H1 (cell line): Measurements from ENCODE around the gene L3MBTL2. TPM values are rescaled to one million over a fixed set of nuclear protein-coding genes. Genes with fewer than 3 reads are reported as not detected.

Experiments
- CTCF ChIA-PET: fragments of 300-600 bp; sonication (Branson Sonifier 250); formaldehyde crosslinking; loops from one replicate; lab custom pipeline; 2021; ENCODE audit not compliant: partially characterized antibody; lab: Charles Lee
- POLR2A ChIA-PET: fragments of 300-600 bp; sonication (Branson Sonifier 250); formaldehyde crosslinking; loops from one replicate; lab custom pipeline; 2021; ENCODE audit warnings: inconsistent platforms; ENCODE audit not compliant: partially characterized antibody; lab: Charles Lee
- DNase-seq, 2 experiments: peaks; one replicate each; pipeline versions ENCODE4 v3.0.0 to v3.0.0-alpha.2; 2010 to 2022; ENCODE audit warnings: low spot score in 2 of 2, low read depth in 1 of 2, mixed read lengths in 1 of 2
- FAIRE-seq: peaks from 2 replicates; lab custom pipeline; 2011; peaks lifted over from hg19 to GRCh38; lab: Jason Lieb, UNC
- H2AFZ ChIP-seq: 2 replicates; pipeline ENCODE4 v1.8.1; 2012; ENCODE audit warnings: low read length, inconsistent platforms
- H2AK5ac ChIP-seq: 2 replicates; pipeline ENCODE4 v1.6.1; 2013; ENCODE audit warnings: low read depth, low read length
- H2BK120ac ChIP-seq: replicated peaks from 2 replicates; pipeline ENCODE3; 2013; ENCODE audit warnings: low read depth, low read length, inconsistent platforms
- H2BK12ac ChIP-seq: 2 replicates; pipeline ENCODE4 v1.6.1; 2013; ENCODE audit warnings: low read depth, low read length
- H2BK15ac ChIP-seq: 2 replicates; pipeline ENCODE4 v1.6.1; 2013; ENCODE audit warnings: low read length
- H2BK20ac ChIP-seq: 2 replicates; pipeline ENCODE4 v1.6.1; 2013; ENCODE audit warnings: low read length
- H2BK5ac ChIP-seq: 2 replicates; pipeline ENCODE4 v1.6.1; 2013; ENCODE audit warnings: low read depth, low read length
- H3K14ac ChIP-seq: 2 replicates; pipeline ENCODE4 v1.6.1; 2013; ENCODE audit warnings: inconsistent platforms; ENCODE audit not compliant: insufficient read length
- H3K18ac ChIP-seq: 2 replicates; pipeline ENCODE4 v1.6.1; 2013; ENCODE audit warnings: low read length; ENCODE audit errors: extremely low read depth
- H3K23ac ChIP-seq: 2 replicates; pipeline ENCODE4 v1.6.1; 2013; ENCODE audit warnings: inconsistent platforms; ENCODE audit not compliant: insufficient read length
- H3K23me2 ChIP-seq: 2 replicates; pipeline ENCODE4 v1.6.1; 2013; ENCODE audit warnings: low read depth, low read length
- H3K27ac ChIP-seq: 2 replicates; pipeline ENCODE4 v1.6.1; 2011; ENCODE audit warnings: low read depth, low read length, inconsistent platforms
- H3K27me3 ChIP-seq, 4 experiments: replicated peaks in 1 of 4; 1 replicate in 1 of 4; 2 replicates in 3 of 4; pipeline versions ENCODE4 v1.6.1 to v1.8.1; 2011 to 2013; ENCODE audit warnings: low read length in 3 of 4, mild to moderate bottlenecking in 3 of 4, inconsistent platforms in 2 of 4, mixed read lengths in 2 of 4, moderate library complexity in 1 of 4; ENCODE audit not compliant: control insufficient read depth in 3 of 4, insufficient read depth in 3 of 4; ENCODE audit errors: extremely low read depth in 1 of 4
- H3K36me3 ChIP-seq, 4 experiments: 2 replicates each; pipeline versions ENCODE4 v1.6.1 to v1.8.1; 2011 to 2013; ENCODE audit warnings: mild to moderate bottlenecking in 4 of 4, low read length in 3 of 4, moderate library complexity in 2 of 4, control low read depth in 1 of 4, inconsistent platforms in 1 of 4; ENCODE audit not compliant: insufficient read depth in 4 of 4, control insufficient read depth in 2 of 4
- H3K4ac ChIP-seq: replicated peaks from 2 replicates; pipeline ENCODE3; 2013; ENCODE audit warnings: low read length, low read depth, mixed read lengths, inconsistent platforms; ENCODE audit not compliant: insufficient read length
- H3K4me1 ChIP-seq, 4 experiments: replicated peaks in 1 of 4; 1 replicate in 1 of 4; 2 replicates in 3 of 4; pipeline versions ENCODE4 v1.6.1 to v1.8.1; 2011 to 2013; ENCODE audit warnings: low read length in 3 of 4, inconsistent platforms in 2 of 4, mixed read lengths in 1 of 4; ENCODE audit not compliant: insufficient read depth in 4 of 4, control insufficient read depth in 3 of 4
- H3K4me2 ChIP-seq, 2 experiments: 2 replicates each; pipeline versions ENCODE4 v1.6.1 to v1.8.1; 2011 to 2013; ENCODE audit warnings: low read depth in 2 of 2, low read length in 2 of 2, control low read depth in 1 of 2, inconsistent platforms in 1 of 2, mild to moderate bottlenecking in 1 of 2; ENCODE audit not compliant: insufficient read depth in 1 of 2
- H3K4me3 ChIP-seq, 4 experiments: fragments of 200-600, 300-600 bp in 1 of 4; sonication (generic), shearing (Covaris generic), sonication (Bioruptor Twin) in 1 of 4; 2 replicates each; pipeline versions ENCODE4 v1.5.1 to v1.8.1; 2011 to 2016; ENCODE audit warnings: low read length in 4 of 4, low read depth in 3 of 4, control low read depth in 2 of 4, inconsistent platforms in 2 of 4, mild to moderate bottlenecking in 2 of 4, mixed read lengths in 1 of 4, moderate library complexity in 1 of 4; ENCODE audit not compliant: insufficient read depth in 2 of 4; ENCODE audit errors: extremely low read depth in 1 of 4
- H3K56ac ChIP-seq: replicated peaks from 2 replicates; pipeline ENCODE3; 2013; ENCODE audit warnings: low read depth, mild to moderate bottlenecking, mixed read lengths, low read length, inconsistent platforms; ENCODE audit not compliant: insufficient read length
- H3K79me1 ChIP-seq: 2 replicates; pipeline ENCODE4 v1.6.1; 2013; ENCODE audit warnings: low read depth, low read length, control low read depth
- H3K79me2 ChIP-seq, 2 experiments: 2 replicates each; pipeline versions ENCODE4 v1.6.1 to v1.8.1; 2012 to 2013; ENCODE audit warnings: low read length in 2 of 2, mild to moderate bottlenecking in 2 of 2, inconsistent platforms in 1 of 2; ENCODE audit not compliant: insufficient read depth in 2 of 2, control insufficient read depth in 1 of 2
- H3K9ac ChIP-seq, 4 experiments: replicated peaks in 1 of 4; 1 replicate in 1 of 4; 2 replicates in 3 of 4; pipeline versions ENCODE4 v1.6.1 to v1.8.1; 2011 to 2013; ENCODE audit warnings: low read depth in 3 of 4, low read length in 3 of 4, control low read depth in 2 of 4, mild to moderate bottlenecking in 2 of 4, moderate library complexity in 2 of 4, inconsistent platforms in 1 of 4; ENCODE audit errors: extremely low read depth in 1 of 4
- H3K9me3 ChIP-seq, 2 experiments: 2 replicates each; pipeline versions ENCODE4 v1.6.1 to v1.8.1; 2012 to 2013; ENCODE audit warnings: mild to moderate bottlenecking in 2 of 2, moderate library complexity in 2 of 2, control low read depth in 1 of 2, inconsistent platforms in 1 of 2, low read depth in 1 of 2, low read length in 1 of 2, mixed read lengths in 1 of 2; ENCODE audit not compliant: insufficient read depth in 2 of 2
- H4K20me1 ChIP-seq, 2 experiments: replicated peaks in 1 of 2; 2 replicates each; pipeline versions ENCODE3 to v1.8.1; 2011 to 2013; ENCODE audit warnings: inconsistent platforms in 2 of 2, low read length in 2 of 2, mild to moderate bottlenecking in 1 of 2; ENCODE audit not compliant: insufficient read depth in 2 of 2, control insufficient read depth in 1 of 2
- H4K5ac ChIP-seq: 2 replicates; pipeline ENCODE4 v1.6.1; 2013; ENCODE audit warnings: low read length, low read depth, mixed read lengths, inconsistent platforms; ENCODE audit not compliant: insufficient read length
- H4K8ac ChIP-seq: 2 replicates; pipeline ENCODE4 v1.8.0; 2013; ENCODE audit warnings: mild to moderate bottlenecking, moderate library complexity, low read length, inconsistent platforms; ENCODE audit not compliant: insufficient read depth; ENCODE audit errors: extremely low read depth
- H4K91ac ChIP-seq: replicated peaks from 2 replicates; pipeline ENCODE3; 2013; ENCODE audit warnings: low read length, mixed read lengths, inconsistent platforms; ENCODE audit not compliant: insufficient read length
- ASH2L ChIP-seq: fragments of 200-600, 300-600 bp; sonication (generic); IDR thresholded peaks from one replicate; pipeline ENCODE4 v1.7.1; 2017; ENCODE audit warnings: low read length
- CEBPB ChIP-seq: IDR thresholded peaks from 2 replicates; pipeline ENCODE4 v1.6.1; 2012; ENCODE audit warnings: low read depth, low read length
- EZH2 ChIP-seq: fragments of 200-600 bp; sonication (generic); IDR thresholded peaks from 2 replicates; pipeline ENCODE4 v1.7.1; 2012; ENCODE audit warnings: low read depth, mild to moderate bottlenecking, moderate library complexity, low read length, inconsistent platforms; ENCODE audit not compliant: severe bottlenecking
- POLR2AphosphoS5 ChIP-seq: IDR thresholded peaks from 2 replicates; pipeline ENCODE4 v1.6.1; 2011; ENCODE audit warnings: low read depth, low read length
- POU5F1 ChIP-seq: IDR thresholded peaks from 2 replicates; pipeline ENCODE4 v1.6.1; 2011; ENCODE audit warnings: low read depth, mild to moderate bottlenecking, low read length, moderate library complexity
- SRF ChIP-seq: IDR thresholded peaks from 2 replicates; pipeline ENCODE4 v1.6.1; 2011; ENCODE audit warnings: mild to moderate bottlenecking, low read depth, low read length, moderate library complexity
- whole genome bisulfite sequencing, 2 experiments: shearing (Covaris generic) in 1 of 2; methylation state at CpG; one replicate each; pipeline versions ENCODE4 v1.1.6 to v1.1.7; 2013 to 2015; ENCODE audit warnings: low lambda C conversion rate in 2 of 2, mixed read lengths in 2 of 2, inconsistent platforms in 1 of 2, low coverage in 1 of 2, missing lambda C conversion rate in 1 of 2; ENCODE audit not compliant: insufficient replicate concordance in 2 of 2, insufficient coverage in 1 of 2, insufficient read length in 1 of 2; ENCODE audit errors: extremely low coverage in 1 of 2, missing lambda C conversion rate in 1 of 2; 5-methylcytosine and 5-hydroxymethylcytosine counted together
- polyA plus RNA-seq, 7 experiments: library from polyadenylated mRNA; depleted of rRNA in 3 of 7; stranded (reverse) in 5 of 7; unstranded in 2 of 7; fragments of >200 nt in 5 of 7; fragments of 200-250 nt in 2 of 7; gene quantifications; 1 replicate in 5 of 7; 2 replicates in 1 of 7; 4 replicates in 1 of 7; pipeline versions ENCODE4 v1.2.1 to v1.2.3, GENCODE V29; 2011 to 2013; ENCODE audit warnings: missing spikeins in 2 of 7, mixed read lengths in 2 of 7
- total RNA-seq: library from RNA; stranded (reverse); fragmentation: NEBNext Ultra II Directional; extraction: Animal tissue kit (Norgen Biotek cat#: 25700); gene quantifications from 2 replicates; pipeline ENCODE4 v1.2.1, GENCODE V29; 2021

Gene L3MBTL2
- total and polyA plus RNA-seq, 2 of the 8 experiments (the other 6 are each of a cell fraction or from before 2014, with no cell fraction given), result 23.9 to 24.9 TPM

DNA sequence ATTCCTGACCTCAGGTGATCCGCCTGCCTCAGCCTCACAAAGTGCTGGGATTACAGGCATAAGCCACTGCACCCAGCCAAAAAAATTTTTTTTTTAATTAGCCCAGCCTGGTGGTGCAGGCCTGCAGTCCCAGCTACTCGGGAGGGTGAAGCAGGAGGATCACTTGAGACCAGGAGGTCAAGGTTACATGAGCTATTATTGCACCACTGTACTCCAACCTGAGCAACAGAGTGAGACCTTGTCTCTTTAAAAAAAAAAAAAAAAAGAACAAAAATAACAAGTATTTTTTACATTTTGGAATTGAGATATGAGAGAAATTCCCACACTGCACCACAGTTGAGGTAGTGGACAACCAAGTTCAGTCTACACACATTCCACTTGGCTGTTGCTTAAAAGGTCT lies 13.6 kb upstream of the L3MBTL2 start:
- POLR2A ChIA-PET, result interaction anchor here (1.1 to 6.4 kb wide), 3 partner anchors 10 to 46 kb away, joined by 3 to 30 read pairs (median 5); no protein-coding TSS in a partner anchor
- no peak for TF ChIP-seq POU5F1
- TF ChIP-seq POLR2AphosphoS5, result no peak
- no peak for TF ChIP-seq SRF
- TF ChIP-seq CEBPB, result no peak
- TF ChIP-seq ASH2L, result no peak
- no peak for TF ChIP-seq EZH2
- H2BK15ac ChIP-seq, result no peak overlapping the region
- no peak overlapping the region for H4K5ac ChIP-seq
- H2AK5ac ChIP-seq, result no peak overlapping the region
- no peak overlapping the region for H2BK120ac ChIP-seq
- 79% methylated on average over 2 of the region's 2 CpGs; no CpG with 5 or more reads in 1 of the 2 experiments for WGBS, 2 experiments
- no peaks in the 10 kb centered on the region for H4K20me1 ChIP-seq
- no peak overlapping the region for H3K27ac ChIP-seq
- CTCF ChIA-PET, result interaction anchor here (1.4 to 3.4 kb wide), 5 partner anchors 9 to 46 kb away, joined by 4 to 17 read pairs (median 10); no protein-coding TSS in a partner anchor
- H3K27me3 ChIP-seq, result peaks cover 0 to 1% (median under 1%) of the 10 kb centered on the region in 4 experiments; a peak in 6 of 7 replicates
- no peak overlapping the region for H3K18ac ChIP-seq
- no peaks in the 10 kb centered on the region; a peak in 1 of 8 replicates for H3K36me3 ChIP-seq
- H3K9me3 ChIP-seq, result no peaks in the 10 kb centered on the region
- no peak overlapping the region for H3K14ac ChIP-seq
- no peak overlapping the region for H3K4me2 ChIP-seq
- H3K4ac ChIP-seq, result no peak overlapping the region
- FAIRE-seq (no peak), DNase-seq (no peak)
- no peaks in the 10 kb centered on the region for H3K4me1 ChIP-seq
- no peak overlapping the region for H2BK12ac ChIP-seq
- H3K79me2 ChIP-seq, result no peaks in the 10 kb centered on the region
- no peak overlapping the region for H2BK20ac ChIP-seq
- no peak overlapping the region for H3K9ac ChIP-seq
- no peak overlapping the region for H4K8ac ChIP-seq
- no peak overlapping the region for H2AFZ ChIP-seq
- no peak overlapping the region for H3K56ac ChIP-seq
- no peak overlapping the region for H3K4me3 ChIP-seq
- H3K23me2 ChIP-seq, result peaks cover 2% of the 10 kb centered on the region; the same call in 1 of the 2 replicates
- H3K23ac ChIP-seq, result no peak overlapping the region
- H4K91ac ChIP-seq, result no peak overlapping the region
- no peaks in the 10 kb centered on the region for H3K79me1 ChIP-seq
- H2BK5ac ChIP-seq, result no peak overlapping the region
